Left lung (tissue), 10 donors: ENCODE measurements around the gene RIPOR1. TPM values are rescaled to one million over a fixed set of nuclear protein-coding genes. Genes with fewer than 3 reads are reported as not detected.

Experiments
- ATAC-seq: fragments of 200-7000 bp; cut with Tn5 transposase; one replicate; pipeline ENCODE4 v1.9.1; 2020; ENCODE audit warnings: moderate library complexity
- DNase-seq, 4 donors: peaks; one replicate each; pipeline ENCODE4 v3.0.0-alpha.2; 2013 to 2020
- H3K27ac ChIP-seq, 2 donors: fragments of 200-600 bp; sonication (generic) in 1 of 2; one replicate each; pipeline versions ENCODE4 v1.5.0 to v1.8.0; 2020 to 2021
- H3K27me3 ChIP-seq, 2 donors: fragments of 200-600 bp; sonication (generic) in 1 of 2; one replicate each; pipeline versions ENCODE4 v1.5.0 to v1.8.0; 2020 to 2021
- H3K36me3 ChIP-seq, 2 donors: fragments of 200-600 bp; sonication (generic) in 1 of 2; one replicate each; pipeline versions ENCODE4 v1.5.0 to v1.8.0; 2020 to 2021
- H3K4me1 ChIP-seq, 2 donors: fragments of 200-600 bp; one replicate each; pipeline ENCODE4 v1.8.0; 2021
- H3K4me3 ChIP-seq, 2 donors: fragments of 200-600 bp; sonication (generic) in 1 of 2; one replicate each; pipeline versions ENCODE4 v1.5.0 to v1.8.0; 2020 to 2021; ENCODE audit warnings: mild to moderate bottlenecking in 1 of 2
- H3K9me3 ChIP-seq, 2 donors: fragments of 200-600 bp; sonication (generic) in 1 of 2; one replicate each; pipeline versions ENCODE4 v1.5.0 to v1.8.0; 2020 to 2021
- CTCF ChIP-seq, 2 donors: fragments of 200-600 bp; sonication (generic) in 1 of 2; IDR thresholded peaks; one replicate each; pipeline versions ENCODE4 v1.5.0 to v1.8.0; 2021; ENCODE audit warnings: antibody characterized with exemption in 2 of 2
- intact Hi-C, 2 donors: fragments of 100-400 bp; cut with DNase I; formaldehyde crosslinking; loops; one replicate each; pipeline versions ENCODE4 v1.11.2 to v1.14.2; 2022
- polyA plus RNA-seq, 6 donors: library from polyadenylated mRNA; unstranded; fragments of 120-200 nt; gene quantifications; one replicate each; pipeline ENCODE4 v1.2.1, GENCODE V29; 2013; ENCODE audit not compliant: insufficient read length in 6 of 6
- total RNA-seq, 2 donors: library from RNA; stranded (reverse); fragmentation: NEBNext Ultra II Directional; extraction: Animal tissue kit (Norgen Biotek cat#: 25700); gene quantifications; one replicate each; pipeline ENCODE4 v1.2.1, GENCODE V29; 2021
- donor health status: DM: no; HTN: yes; CAD: no.
- donor health status: DM: no; HTN: no; CAD: no.

RIPOR1 gene
- total and polyA plus RNA-seq, 8 donors = 52.8 to 123 (median 65.7) TPM

- Histone ChIP-seq H3K27me3 (no peaks in the 10 kb centered on the region), H3K4me1 (no peaks in the 10 kb centered on the region), H3K36me3 (peaks cover 0 to 6% of the 10 kb centered on the region in 2 donors), H3K4me3 (no peak overlapping the region), H3K9me3 (no peaks in the 10 kb centered on the region), H3K27ac (no peak overlapping the region)
- no peak for TF ChIP-seq CTCF (IDR thresholded peaks at IDR 0.05)
- ATAC-seq = no peak
- intact Hi-C loops = no loop called here
- DNase-seq = no peak
Measured at GRCh38 chr16:67593701-67594100, 65.1 kb downstream of the RIPOR1 start.

- DNase-seq (no peak), ATAC-seq (no peak)
- no peak overlapping the region for H3K27ac ChIP-seq
- H3K9me3 ChIP-seq = no peaks in the 10 kb centered on the region
- no peak for TF ChIP-seq CTCF (IDR thresholded peaks at IDR 0.05)
- H3K4me3 ChIP-seq = no peak overlapping the region
- no peaks in the 10 kb centered on the region for H3K4me1 ChIP-seq
- H3K36me3 ChIP-seq = peaks cover 0 to 6% of the 10 kb centered on the region in 2 donors
- intact Hi-C loops = no loop called here
- H3K27me3 ChIP-seq = no peaks in the 10 kb centered on the region
Measured at GRCh38 chr16:67594256-67594915, 65.8 kb downstream of the RIPOR1 start.

GRCh38 chr16:67594956-67595355 lies 66.3 kb downstream of the RIPOR1 start:
- H3K27ac ChIP-seq = no peak overlapping the region

More at GRCh38 chr16:67594956-67595355, 66.3 kb downstream of the RIPOR1 start:
- ATAC-seq = peak; percentile 75
- intact Hi-C loops = no loop called here
- no peak overlapping the region for H3K4me3 ChIP-seq
- H3K36me3 ChIP-seq = peaks cover 0 to 6% of the 10 kb centered on the region in 2 donors
- TF ChIP-seq CTCF (IDR thresholded peaks at IDR 0.05) = no peak
- no peaks in the 10 kb centered on the region for H3K9me3 ChIP-seq
- no peaks in the 10 kb centered on the region for H3K27me3 ChIP-seq
- no peak for DNase-seq
- H3K4me1 ChIP-seq = no peaks in the 10 kb centered on the region

Other genes starting within 250 kb of the RIPOR1 start
- gene PLEKHG4, start 249.3 kb upstream of the RIPOR1 start, total RNA-seq = 10 to 100 TPM; 24.9 to 28.5 TPM
- gene PLEKHG4, start 249.3 kb upstream of the RIPOR1 start, polyA plus RNA-seq = 10 to 100 TPM; 28.8 to 40.3 (median 35.6) TPM
- under 1 TPM in 1 of 2 donors, not detected in 1; 0.73 TPM for gene KCTD19, start 202.1 kb upstream of the RIPOR1 start, total RNA-seq
- 10 to 100 TPM in 1 of 6 donors, 1 to 10 TPM in 5; 6.9 to 13.1 (median 8.4) TPM for gene KCTD19, start 202.1 kb upstream of the RIPOR1 start, polyA plus RNA-seq
- gene LRRC36, start 202.0 kb upstream of the RIPOR1 start, total RNA-seq = 10 to 100 TPM in 1 of 2 donors, 1 to 10 TPM in 1; 3.0 to 19.5 TPM
- gene LRRC36, start 202.0 kb upstream of the RIPOR1 start, polyA plus RNA-seq = 10 to 100 TPM; 46.6 to 73.6 (median 62.2) TPM
- gene TPPP3, start 135.3 kb upstream of the RIPOR1 start, total RNA-seq = 10 to 100 TPM; 79.2 to 91.3 TPM
- gene TPPP3, start 135.3 kb upstream of the RIPOR1 start, polyA plus RNA-seq = 100 to 1,000 TPM; 320 to 403 (median 367) TPM
- gene ZDHHC1, start 112.4 kb upstream of the RIPOR1 start, total RNA-seq = 10 to 100 TPM; 14.4 to 14.7 TPM
- gene ZDHHC1, start 112.4 kb upstream of the RIPOR1 start, polyA plus RNA-seq = 10 to 100 TPM; 16.5 to 24.1 (median 20.0) TPM
- gene HSD11B2, start 97.7 kb upstream of the RIPOR1 start, total RNA-seq = 1 to 10 TPM; 2.5 to 3.9 TPM
- gene HSD11B2, start 97.7 kb upstream of the RIPOR1 start, polyA plus RNA-seq = 10 to 100 TPM; 36.9 to 81.1 (median 64.1) TPM
- gene ATP6V0D1, start 47.7 kb upstream of the RIPOR1 start, total RNA-seq = 100 to 1,000 TPM; 142 to 185 TPM
- 10 to 100 TPM; 48.5 to 65.5 (median 58.0) TPM for gene ATP6V0D1, start 47.7 kb upstream of the RIPOR1 start, polyA plus RNA-seq
- gene AGRP, start 45.3 kb upstream of the RIPOR1 start, total RNA-seq = 1 to 10 TPM; 1.5 to 1.9 TPM
- gene AGRP, start 45.3 kb upstream of the RIPOR1 start, polyA plus RNA-seq = under 1 TPM in 5 of 6 donors, not detected in 1; 0.18 to 0.69 (median 0.29) TPM
- gene CTCF, start 33.7 kb downstream of the RIPOR1 start, total RNA-seq = 10 to 100 TPM; 27.8 to 35.1 TPM
- 10 to 100 TPM; 64.3 to 80.2 (median 73.7) TPM for gene CTCF, start 33.7 kb downstream of the RIPOR1 start, polyA plus RNA-seq
- 1 to 10 TPM; 1.6 to 2.9 TPM for gene CARMIL2, start 116.3 kb downstream of the RIPOR1 start, total RNA-seq
- 1 to 10 TPM; 2.9 to 7.5 (median 4.2) TPM for gene CARMIL2, start 116.3 kb downstream of the RIPOR1 start, polyA plus RNA-seq
- gene ACD, start 131.4 kb downstream of the RIPOR1 start, total RNA-seq = 10 to 100 TPM; 12.9 to 15.2 TPM
- gene ACD, start 131.4 kb downstream of the RIPOR1 start, polyA plus RNA-seq = 10 to 100 TPM; 20.2 to 27.5 (median 25.4) TPM
- gene PARD6A, start 132.1 kb downstream of the RIPOR1 start, total RNA-seq = 1 to 10 TPM; 3.8 to 4.1 TPM
- 1 to 10 TPM; 1.4 to 2.4 (median 1.6) TPM for gene PARD6A, start 132.1 kb downstream of the RIPOR1 start, polyA plus RNA-seq
- 10 to 100 TPM; 11.2 to 16.0 TPM for gene ENKD1, start 137.9 kb downstream of the RIPOR1 start, total RNA-seq
- gene ENKD1, start 137.9 kb downstream of the RIPOR1 start, polyA plus RNA-seq = 10 to 100 TPM; 19.4 to 26.0 (median 23.7) TPM
- gene C16orf86, start 138.0 kb downstream of the RIPOR1 start, total RNA-seq = 1 to 10 TPM; 2.6 to 3.6 TPM
- gene C16orf86, start 138.0 kb downstream of the RIPOR1 start, polyA plus RNA-seq = 1 to 10 TPM; 2.3 to 3.3 (median 2.7) TPM
- gene GFOD2, start 190.5 kb downstream of the RIPOR1 start, total RNA-seq = 10 to 100 TPM; 13.7 to 18.6 TPM
- 10 to 100 TPM; 30.7 to 39.5 (median 33.1) TPM for gene GFOD2, start 190.5 kb downstream of the RIPOR1 start, polyA plus RNA-seq